Natural killer cell treated with Interleukin-12 subunit alpha and Interleukin-12 subunit beta and Interleukin-15 and Interleukin-18, amount 100 ng/mL, for 72 hours (primary cell): ENCODE measurements around the gene PTPRO. TPM values are rescaled to one million over a fixed set of nuclear protein-coding genes. Genes with fewer than 3 reads are reported as not detected.

ENCODE experiments used
- ATAC-seq, 2 donors: fragments of 150-1000 bp; cut with Tn5 transposase in 1 of 2; sonication (Bioruptor Pico), chemical (Tn5 transposase) in 1 of 2; 2 replicates each; pipeline ENCODE4 v1.10.0; 2021
- DNase-seq: peaks from one replicate; pipeline ENCODE4 v3.0.0; 2022; ENCODE audit warnings: low spot score
- H3K27ac Mint-ChIP-seq, 2 donors: 1 replicate in 1 of 2; 2 replicates in 1 of 2; pipeline ENCODE4 v1.8.0; 2022; ENCODE audit warnings: mixed read lengths in 2 of 2, mild to moderate bottlenecking in 1 of 2, moderate library complexity in 1 of 2
- H3K27me3 Mint-ChIP-seq, 2 donors: 1 replicate in 1 of 2; 2 replicates in 1 of 2; pipeline ENCODE4 v1.8.0; 2022; ENCODE audit warnings: mixed read lengths in 2 of 2
- H3K36me3 Mint-ChIP-seq: one replicate; pipeline ENCODE4 v1.8.0; 2022; ENCODE audit warnings: mixed read lengths
- H3K4me1 Mint-ChIP-seq, 2 donors: 1 replicate in 1 of 2; 2 replicates in 1 of 2; pipeline ENCODE4 v1.8.0; 2022; ENCODE audit warnings: low read depth in 2 of 2, mixed read lengths in 2 of 2, mild to moderate bottlenecking in 1 of 2
- H3K4me3 Mint-ChIP-seq: one replicate; pipeline ENCODE4 v1.8.0; 2022; ENCODE audit warnings: mixed read lengths
- H3K9me3 Mint-ChIP-seq: 2 replicates; pipeline ENCODE4 v1.8.0; 2022; ENCODE audit warnings: mixed read lengths
- total RNA-seq, 2 donors: library from RNA; stranded (reverse); gene quantifications; one replicate each; pipeline ENCODE4 v1.2.3, GENCODE V29; 2022

PTPRO gene
- total RNA-seq, 2 donors from 2014 or later = not detected

DNA sequence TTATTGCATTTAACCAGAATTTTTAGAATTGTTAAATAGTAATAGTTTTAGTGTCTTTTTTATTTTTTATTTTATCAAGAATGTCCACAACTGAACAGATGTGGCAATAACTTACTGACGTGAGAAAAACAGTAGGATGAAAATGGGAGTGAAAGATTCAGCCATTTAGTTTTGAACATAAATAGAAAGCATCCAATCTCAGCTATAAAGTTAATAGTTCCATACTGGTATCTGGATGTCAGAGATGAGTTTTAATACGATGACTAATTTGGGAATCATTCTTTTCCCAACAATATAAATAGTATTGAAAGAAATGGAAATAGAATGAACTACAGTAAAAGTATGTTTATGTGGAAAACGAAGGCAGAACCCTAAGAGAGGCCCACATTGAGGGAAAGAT, 307.5 kb downstream of the PTPRO start:
- H3K4me1 Mint-ChIP-seq = no peaks in the 10 kb centered on the region
- H3K36me3 Mint-ChIP-seq = no peaks in the 10 kb centered on the region
- H3K27me3 Mint-ChIP-seq = peaks cover 0 to 24% of the 10 kb centered on the region in 2 donors
- H3K9me3 Mint-ChIP-seq = no peaks in the 10 kb centered on the region
- no peak overlapping the region for H3K4me3 Mint-ChIP-seq
- ATAC-seq (no peak), DNase-seq (no peak)
- H3K27ac Mint-ChIP-seq = no peak overlapping the region

DNA sequence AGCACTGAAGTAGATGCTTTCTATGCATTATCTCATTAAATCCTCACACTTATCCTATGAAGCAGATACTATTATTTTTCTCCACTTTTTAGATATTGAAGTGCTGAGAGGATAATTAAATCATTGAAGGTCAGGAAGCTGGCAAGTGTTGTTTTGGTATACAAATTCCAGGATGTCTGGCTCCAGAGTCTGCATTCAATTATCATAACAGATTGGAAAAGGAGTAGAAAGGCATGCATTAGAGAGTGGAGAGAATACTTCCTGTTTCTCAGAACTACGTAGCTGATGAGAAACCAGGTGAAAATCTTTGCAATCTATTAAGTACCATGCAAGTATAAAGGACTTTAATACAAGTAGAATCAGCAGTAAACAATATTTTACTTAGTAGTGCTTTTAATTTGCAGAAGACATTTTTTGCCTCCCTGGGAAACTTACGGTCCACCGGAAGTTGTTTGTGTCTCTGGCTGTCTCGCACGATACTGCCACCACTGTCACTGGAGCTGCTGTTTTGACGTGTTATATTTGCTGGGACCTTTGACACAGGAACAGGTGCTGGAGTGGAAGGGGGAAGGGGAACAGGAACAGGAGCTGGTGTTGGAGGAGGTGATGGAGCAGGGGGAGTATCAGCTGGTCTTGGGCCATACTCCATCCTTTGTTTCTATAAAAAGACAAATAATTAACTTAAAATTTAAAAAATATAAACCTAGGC, 308.9 kb downstream of the PTPRO start:
- Mint-ChIP-seq H3K27me3 (peaks cover 0 to 14% of the 10 kb centered on the region in 2 donors), H3K27ac (no peak overlapping the region), H3K4me1 (no peaks in the 10 kb centered on the region), H3K9me3 (no peaks in the 10 kb centered on the region), H3K36me3 (no peaks in the 10 kb centered on the region), H3K4me3 (no peak overlapping the region)
- DNase-seq (no peak), ATAC-seq (no peak)

DNA sequence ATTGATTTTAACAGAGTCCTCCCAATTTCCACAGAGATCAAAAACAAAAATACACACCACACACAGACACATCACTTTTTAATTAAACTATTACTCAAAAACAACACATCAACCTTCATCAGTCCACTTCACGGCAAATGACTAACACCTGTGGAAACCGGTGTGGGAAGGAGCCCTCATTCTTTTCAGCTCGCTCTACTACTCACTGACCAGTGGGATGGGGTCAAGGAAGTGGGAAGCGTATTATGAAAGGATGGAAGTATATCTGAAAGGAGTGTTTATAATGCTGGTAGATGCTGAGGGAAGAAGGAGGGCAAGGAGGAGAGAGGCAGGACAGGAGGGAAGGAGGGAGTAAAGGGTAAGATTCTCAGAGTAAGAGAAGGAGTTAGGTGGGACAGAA, 310.4 kb downstream of the PTPRO start:
- no peak overlapping the region for H3K27ac Mint-ChIP-seq
- ATAC-seq = no peak
- no peaks in the 10 kb centered on the region for H3K9me3 Mint-ChIP-seq
- H3K36me3 Mint-ChIP-seq = no peaks in the 10 kb centered on the region
- H3K4me1 Mint-ChIP-seq = no peaks in the 10 kb centered on the region
- no peak for DNase-seq
- H3K4me3 Mint-ChIP-seq = no peak overlapping the region
- peaks cover 0 to 19% of the 10 kb centered on the region in 2 donors for H3K27me3 Mint-ChIP-seq

DNA sequence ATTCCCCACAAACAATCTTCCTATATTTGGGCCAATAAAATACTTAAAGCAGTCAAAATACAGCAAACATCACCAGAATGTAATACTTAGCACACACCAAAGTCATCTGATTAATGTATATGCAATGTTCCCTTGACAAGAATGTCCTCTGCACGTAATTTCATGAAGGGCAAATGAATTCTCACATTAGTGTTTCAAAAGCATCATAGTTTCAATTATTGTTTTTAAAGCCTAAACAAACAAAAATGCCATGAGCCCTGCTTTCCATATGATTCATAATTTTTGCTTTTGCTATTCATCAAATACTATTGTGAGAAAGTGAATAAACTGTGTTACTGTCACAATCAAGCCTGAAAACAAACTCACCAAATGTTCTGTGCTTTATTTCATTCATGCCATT, 310.9 kb downstream of the PTPRO start:
- peaks cover 0 to 20% of the 10 kb centered on the region in 2 donors for H3K27me3 Mint-ChIP-seq
- DNase-seq (no peak), ATAC-seq (no peak)
- H3K4me3 Mint-ChIP-seq = no peak overlapping the region
- H3K36me3 Mint-ChIP-seq = no peaks in the 10 kb centered on the region
- no peaks in the 10 kb centered on the region for H3K4me1 Mint-ChIP-seq
- H3K9me3 Mint-ChIP-seq = no peaks in the 10 kb centered on the region
- H3K27ac Mint-ChIP-seq = no peak overlapping the region

DNA sequence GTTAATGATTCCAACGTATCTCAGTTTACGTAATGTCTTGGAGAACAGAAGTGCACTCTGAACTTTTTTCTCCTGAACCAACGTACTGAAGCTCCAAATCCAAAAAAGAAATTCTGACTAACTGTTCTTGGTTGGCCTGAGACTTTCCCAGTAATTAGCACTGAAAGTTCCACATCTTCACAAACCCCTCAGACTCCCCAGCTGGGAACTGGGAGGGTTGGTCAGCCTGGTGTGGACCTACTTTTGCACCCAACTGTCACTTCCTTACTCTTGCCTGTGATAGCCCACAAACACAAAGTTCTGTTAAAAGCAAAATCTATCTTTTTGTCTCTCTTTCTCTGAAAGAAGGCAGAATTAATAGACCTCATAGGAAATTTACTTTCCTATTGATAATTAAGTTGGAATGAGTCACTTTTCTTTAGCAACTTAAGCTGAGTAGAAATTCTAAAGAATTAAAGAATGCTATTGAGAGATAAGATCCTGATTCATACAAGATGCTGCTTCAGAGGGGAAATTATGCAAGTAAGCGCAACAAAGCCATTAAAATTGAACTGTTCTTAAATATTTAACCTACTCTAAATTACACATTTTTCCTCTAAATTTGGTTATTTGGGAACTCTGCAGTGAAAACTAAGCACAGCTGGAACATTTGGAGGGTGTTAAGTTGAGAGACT, 311.8 kb downstream of the PTPRO start:
- H3K4me3 Mint-ChIP-seq = no peak overlapping the region
- DNase-seq (no peak), ATAC-seq (no peak)
- no peaks in the 10 kb centered on the region for H3K36me3 Mint-ChIP-seq
- H3K9me3 Mint-ChIP-seq = no peaks in the 10 kb centered on the region
- no peaks in the 10 kb centered on the region for H3K4me1 Mint-ChIP-seq
- H3K27ac Mint-ChIP-seq = no peak overlapping the region
- peaks cover 0 to 20% of the 10 kb centered on the region in 2 donors for H3K27me3 Mint-ChIP-seq

DNA sequence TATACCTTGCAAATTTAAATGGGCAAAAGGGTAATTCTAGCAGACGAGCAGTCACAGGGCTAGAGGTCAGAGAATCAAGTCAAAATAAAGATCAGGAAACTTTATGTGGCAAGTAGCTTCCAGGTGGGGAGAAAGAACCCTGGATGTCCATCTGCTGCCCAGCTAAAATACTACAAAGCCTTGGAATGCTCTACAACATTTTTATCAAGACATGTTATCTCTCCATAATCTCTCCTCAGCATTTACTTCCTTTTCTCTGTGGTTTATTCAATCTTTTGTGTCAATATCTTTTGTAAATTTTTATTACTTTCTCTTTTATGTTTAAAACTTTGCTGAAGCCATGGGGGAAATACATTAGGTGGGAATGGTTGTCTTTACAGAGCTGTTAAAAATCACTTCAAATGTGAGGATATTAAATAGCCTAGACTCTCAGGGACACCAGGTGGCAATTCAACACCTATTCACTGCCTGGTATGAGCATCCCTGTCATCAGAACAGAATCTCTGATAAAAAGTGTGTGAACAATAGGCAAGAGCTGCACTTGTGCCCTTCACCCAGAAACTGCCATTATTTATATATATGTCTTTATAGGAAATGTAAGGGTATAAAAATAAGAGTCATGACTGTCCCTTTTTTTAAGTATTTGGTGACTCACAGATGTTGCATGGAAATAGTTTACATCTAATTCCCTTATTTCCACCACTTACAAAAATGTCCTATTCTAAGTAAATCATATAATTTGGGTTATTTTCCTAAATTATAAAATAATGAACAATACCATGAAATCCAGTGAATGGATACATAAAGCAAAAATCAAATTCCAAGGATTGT, 314.0 kb downstream of the PTPRO start:
- DNase-seq (no peak), ATAC-seq (no peak)
- H3K27me3 Mint-ChIP-seq = peaks cover 0 to 26% of the 10 kb centered on the region in 2 donors
- no peak overlapping the region for H3K27ac Mint-ChIP-seq
- H3K4me1 Mint-ChIP-seq = no peaks in the 10 kb centered on the region
- H3K36me3 Mint-ChIP-seq = no peaks in the 10 kb centered on the region
- H3K4me3 Mint-ChIP-seq = no peak overlapping the region
- no peaks in the 10 kb centered on the region for H3K9me3 Mint-ChIP-seq

DNA sequence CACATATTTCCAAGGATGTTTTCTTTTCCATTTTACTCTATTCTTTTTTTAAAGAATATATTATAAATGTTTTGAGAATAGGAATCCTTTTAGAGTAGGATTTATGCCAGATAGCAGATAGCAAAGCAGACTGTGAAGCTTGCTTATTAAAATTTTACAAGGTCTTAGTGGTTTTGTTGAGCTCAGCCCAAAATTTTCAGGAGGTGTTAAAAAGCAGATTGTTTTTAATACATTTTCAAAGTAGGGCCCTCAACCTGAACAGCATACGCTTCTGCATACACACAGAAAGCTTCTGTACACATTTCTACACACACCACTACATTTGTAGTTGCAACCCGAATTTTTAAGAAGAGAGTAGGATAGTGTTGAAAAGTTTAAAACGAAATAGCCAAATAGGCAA, 315.9 kb downstream of the PTPRO start:
- Mint-ChIP-seq H3K4me1 (no peaks in the 10 kb centered on the region), H3K9me3 (no peaks in the 10 kb centered on the region), H3K4me3 (no peak overlapping the region), H3K27ac (no peak overlapping the region), H3K36me3 (no peaks in the 10 kb centered on the region), H3K27me3 (peaks cover 0 to 18% of the 10 kb centered on the region in 2 donors)
- no peak for ATAC-seq
- no peak for DNase-seq

DNA sequence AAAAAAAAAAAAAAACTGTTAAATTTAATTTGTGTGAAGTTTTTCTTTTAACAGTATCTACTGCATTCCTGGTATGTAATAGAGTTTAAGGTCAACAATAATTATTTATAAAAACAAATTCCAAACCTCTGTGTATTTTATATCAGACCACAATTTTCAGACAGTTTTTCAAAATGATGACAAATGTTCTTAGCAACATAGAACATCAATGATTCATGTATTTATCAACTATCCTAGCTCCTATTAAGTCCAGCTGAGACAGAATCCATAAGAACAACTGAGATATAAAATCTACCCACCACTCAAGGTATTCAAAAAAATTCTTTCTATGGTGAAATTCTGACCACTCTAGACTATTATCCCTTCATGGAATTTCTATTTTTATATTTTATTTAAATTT, 322.4 kb downstream of the PTPRO start:
- no peak for ATAC-seq
- peaks cover 0 to 6% of the 10 kb centered on the region in 2 donors for H3K27me3 Mint-ChIP-seq
- DNase-seq = no peak
- H3K4me3 Mint-ChIP-seq = no peak overlapping the region
- no peaks in the 10 kb centered on the region for H3K9me3 Mint-ChIP-seq
- no peak overlapping the region for H3K27ac Mint-ChIP-seq
- H3K36me3 Mint-ChIP-seq = no peaks in the 10 kb centered on the region
- no peaks in the 10 kb centered on the region for H3K4me1 Mint-ChIP-seq

DNA sequence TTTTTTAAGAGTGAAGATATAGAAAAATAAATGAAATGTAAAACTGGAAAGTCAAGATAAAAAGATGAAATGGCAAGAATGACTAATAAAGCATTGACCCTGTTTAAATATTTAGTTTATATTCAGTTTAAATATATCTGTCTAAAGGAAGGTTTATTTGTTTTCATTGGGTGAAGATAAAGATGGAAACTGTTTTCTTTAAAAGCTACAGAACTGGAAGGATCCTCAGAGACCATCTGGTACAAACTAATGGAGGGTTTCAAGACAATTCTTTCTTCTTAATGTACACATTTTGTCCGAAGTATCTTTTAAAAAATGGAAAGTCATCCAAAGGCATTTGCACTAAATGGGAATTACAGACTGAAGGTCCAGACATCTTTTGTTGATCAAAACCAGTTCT, 324.3 kb downstream of the PTPRO start:
- H3K36me3 Mint-ChIP-seq = no peaks in the 10 kb centered on the region
- ATAC-seq = no peak
- H3K4me3 Mint-ChIP-seq = no peak overlapping the region
- DNase-seq = no peak
- H3K27me3 Mint-ChIP-seq = no peaks in the 10 kb centered on the region
- H3K9me3 Mint-ChIP-seq = no peaks in the 10 kb centered on the region
- no peaks in the 10 kb centered on the region for H3K4me1 Mint-ChIP-seq
- no peak overlapping the region for H3K27ac Mint-ChIP-seq

Other genes starting within 250 kb of the PTPRO start
- gene RERG, start 101.1 kb upstream of the PTPRO start, total RNA-seq = not detected